Mesothelial cell of epicardium (in vitro differentiated cells): ENCODE data around the gene WAS. TPM values are rescaled to one million over a fixed set of nuclear protein-coding genes. Genes with fewer than 3 reads are reported as not detected.

ENCODE experiments used
- DNase-seq, 2 experiments: peaks; one replicate each; pipeline ENCODE4 v3.0.0; 2021; ENCODE audit warnings: low spot score in 2 of 2; ENCODE audit not compliant: unreplicated experiment in 2 of 2
- H3K27ac Mint-ChIP-seq: 2 replicates; pipeline ENCODE4 v1.8.0; 2021; ENCODE audit warnings: mixed read lengths
- H3K27me3 Mint-ChIP-seq: 2 replicates; pipeline ENCODE4 v1.8.0; 2021; ENCODE audit warnings: low read depth, mixed read lengths
- H3K36me3 Mint-ChIP-seq: 2 replicates; pipeline ENCODE4 v1.8.0; 2021; ENCODE audit warnings: mixed read lengths
- H3K4me1 Mint-ChIP-seq: 2 replicates; pipeline ENCODE4 v1.8.0; 2021; ENCODE audit warnings: mixed read lengths
- H3K4me3 Mint-ChIP-seq: 2 replicates; pipeline ENCODE4 v1.8.0; 2021; ENCODE audit warnings: mild to moderate bottlenecking, moderate library complexity, mixed read lengths
- H3K9me3 Mint-ChIP-seq: 2 replicates; pipeline ENCODE4 v1.8.0; 2021; ENCODE audit warnings: mixed read lengths
- CTCF ChIP-seq: fragments of 200-600 bp; sonication (generic); IDR thresholded peaks from one replicate; pipeline ENCODE4 v1.5.0; 2021; ENCODE audit warnings: antibody characterized with exemption; ENCODE audit not compliant: unreplicated experiment
- total RNA-seq: library from RNA; stranded (reverse); gene quantifications from 3 replicates; pipeline ENCODE4 v1.2.1, GENCODE V29; 2021

Gene WAS
- total RNA-seq, 1 donor from 2014 or later, result 1.5 TPM

GRCh38 chrX:48715876-48716502 lies 32.4 kb downstream of the WAS start:
- Mint-ChIP-seq H3K4me3 (no peak overlapping the region), H3K9me3 (peaks cover 14% of the 10 kb centered on the region), H3K27ac (no peak overlapping the region), H3K4me1 (no peaks in the 10 kb centered on the region), H3K36me3 (no peaks in the 10 kb centered on the region), H3K27me3 (no peaks in the 10 kb centered on the region)
- TF ChIP-seq CTCF, result no peak
- no peak for DNase-seq

- H3K4me3 Mint-ChIP-seq, result no peak overlapping the region
- no peaks in the 10 kb centered on the region for H3K4me1 Mint-ChIP-seq
- peaks cover 14% of the 10 kb centered on the region for H3K9me3 Mint-ChIP-seq
- TF ChIP-seq CTCF, result no peak
- no peak for DNase-seq
- H3K27ac Mint-ChIP-seq, result no peak overlapping the region
- H3K36me3 Mint-ChIP-seq, result no peaks in the 10 kb centered on the region
- H3K27me3 Mint-ChIP-seq, result no peaks in the 10 kb centered on the region
Measured at GRCh38 chrX:48719958-48720357, 36.4 kb downstream of the WAS start.

- Mint-ChIP-seq H3K36me3 (no peaks in the 10 kb centered on the region), H3K9me3 (peaks cover 14% of the 10 kb centered on the region), H3K27ac (no peak overlapping the region), H3K4me3 (no peak overlapping the region), H3K27me3 (no peaks in the 10 kb centered on the region), H3K4me1 (no peaks in the 10 kb centered on the region)
- no peak for DNase-seq
- no peak for TF ChIP-seq CTCF
Measured at GRCh38 chrX:48720577-48721250, 37.1 kb downstream of the WAS start.

GRCh38 chrX:48721916-48722315 lies 38.3 kb downstream of the WAS start:
- H3K9me3 Mint-ChIP-seq, result peaks cover 20% of the 10 kb centered on the region
- H3K4me1 Mint-ChIP-seq, result no peaks in the 10 kb centered on the region
- H3K4me3 Mint-ChIP-seq, result no peak overlapping the region
- no peak for DNase-seq
- H3K27me3 Mint-ChIP-seq, result no peaks in the 10 kb centered on the region
- peaks cover 2% of the 10 kb centered on the region for H3K36me3 Mint-ChIP-seq
- no peak overlapping the region for H3K27ac Mint-ChIP-seq
- TF ChIP-seq CTCF, result no peak

GRCh38 chrX:48726596-48726995 lies 43.0 kb downstream of the WAS start:
- Mint-ChIP-seq H3K36me3 (peaks cover 2% of the 10 kb centered on the region), H3K9me3 (peaks cover 7% of the 10 kb centered on the region), H3K27me3 (no peaks in the 10 kb centered on the region), H3K4me1 (no peaks in the 10 kb centered on the region), H3K27ac (no peak overlapping the region), H3K4me3 (no peak overlapping the region)
- TF ChIP-seq CTCF, result no peak
- DNase-seq, result no peak
